ENCODE results near the gene TMEM51. TPM values are rescaled to one million over a fixed set of nuclear protein-coding genes. Genes with fewer than 3 reads are reported as not detected.

TMEM51 gene
- total and polyA plus RNA-seq, 2 donors (not counting 1 experiment from before 2014, with no cell fraction given) = 0.06 to 0.30 TPM

- Histone ChIP-seq H3K4me3 (ENCODE audit: control extremely low read depth in 1 of 5, extremely low read depth in 1 of 5, insufficient read depth in 1 of 5, low read depth in 2 of 5, low read length in 4 of 5) (no peak overlapping the region), H3K27me3 (replicated peaks in 1 of 4; ENCODE audit: control extremely low read depth in 1 of 4, control insufficient read depth in 3 of 4, insufficient read depth in 4 of 4, low read length in 3 of 4) (peaks cover 0 to 19% (median 6%) of the 10 kb centered on the region in 4 experiments), H3K9me3 (ENCODE audit: control extremely low read depth in 1 of 3, control insufficient read depth in 2 of 3, insufficient read depth in 1 of 3, low read length in 2 of 3) (peaks cover 0 to 5% (median 0%) of the 10 kb centered on the region in 3 donors), H3K79me2 (ENCODE audit: control insufficient read depth, insufficient read depth, low read length) (no peaks in the 10 kb centered on the region), H3K9ac (ENCODE audit: low read length) (no peak overlapping the region), H2AFZ (ENCODE audit: insufficient read depth, low read depth, low read length, poor library complexity, severe bottlenecking) (no peak overlapping the region), H4K20me1 (ENCODE audit: control insufficient read depth, insufficient read depth, low read length, poor library complexity, severe bottlenecking) (no peaks in the 10 kb centered on the region), H3K4me1 (ENCODE audit: control insufficient read depth in 2 of 2, insufficient read depth in 2 of 2, low read length in 2 of 2) (no peaks in the 10 kb centered on the region), H3K27ac (ENCODE audit: low read length in 2 of 2) (no peak overlapping the region), H3K36me3 (replicated peaks in 1 of 2; ENCODE audit: control extremely low read depth in 1 of 2, control insufficient read depth in 1 of 2, extremely low read depth in 1 of 2, insufficient read depth in 2 of 2, low read length in 1 of 2) (no peaks in the 10 kb centered on the region), H3K4me2 (replicated peaks; ENCODE audit: low read depth, low read length, poor library complexity, severe bottlenecking) (no peak overlapping the region)
- Mint-ChIP-seq H3K27ac (no peak overlapping the region), H3K4me1 (no peaks in the 10 kb centered on the region), H3K4me3 (no peak overlapping the region), H3K9me3 (ENCODE audit: insufficient read depth) (no peaks in the 10 kb centered on the region), H3K27me3 (peaks cover 30% of the 10 kb centered on the region)
- ATAC-seq (ENCODE audit: low read depth) = no peak
- intact Hi-C loops (cut with micrococcal nuclease) = no loop called here
- 96% methylated on average over 3 of the region's 3 CpGs for WGBS (ENCODE audit: insufficient coverage)
- no peak for TF ChIP-seq CTCF (IDR thresholded peaks at IDR 0.05)
- TF ChIP-seq EZH2 (IDR thresholded peaks at IDR 0.05; ENCODE audit: borderline replicate concordance, insufficient read depth, low read depth, low read length, poor library complexity, severe bottlenecking) = no peak
- DNase-seq = no peak
- ChIA-PET CTCF (interaction anchor here (1.2 kb wide), 1 partner anchor 16 kb away, joined by 3 read pairs; no protein-coding TSS in a partner anchor), POLR2A (no interaction called here)
Measured at GRCh38 chr1:15130607-15131006, 22.9 kb upstream of the TMEM51 start.

GRCh38 chr1:15132965-15133364 is 20.6 kb upstream of the TMEM51 start:
- intact Hi-C loops (cut with micrococcal nuclease) = no loop called here
- Histone ChIP-seq H3K27me3 (replicated peaks in 1 of 4; ENCODE audit: control extremely low read depth in 1 of 4, control insufficient read depth in 3 of 4, insufficient read depth in 4 of 4, low read length in 3 of 4) (peaks cover 0 to 23% (median 5%) of the 10 kb centered on the region in 4 experiments), H3K4me2 (replicated peaks; ENCODE audit: low read depth, low read length, poor library complexity, severe bottlenecking) (no peak overlapping the region), H3K4me3 (ENCODE audit: control extremely low read depth in 1 of 5, extremely low read depth in 1 of 5, insufficient read depth in 1 of 5, low read depth in 2 of 5, low read length in 4 of 5) (no peak overlapping the region), H3K9ac (ENCODE audit: low read length) (no peak overlapping the region), H3K4me1 (ENCODE audit: control insufficient read depth in 2 of 2, insufficient read depth in 2 of 2, low read length in 2 of 2) (no peaks in the 10 kb centered on the region), H3K79me2 (ENCODE audit: control insufficient read depth, insufficient read depth, low read length) (no peaks in the 10 kb centered on the region), H3K27ac (ENCODE audit: low read length in 2 of 2) (no peak overlapping the region), H4K20me1 (ENCODE audit: control insufficient read depth, insufficient read depth, low read length, poor library complexity, severe bottlenecking) (no peaks in the 10 kb centered on the region), H2AFZ (ENCODE audit: insufficient read depth, low read depth, low read length, poor library complexity, severe bottlenecking) (no peak overlapping the region), H3K36me3 (replicated peaks in 1 of 2; ENCODE audit: control extremely low read depth in 1 of 2, control insufficient read depth in 1 of 2, extremely low read depth in 1 of 2, insufficient read depth in 2 of 2, low read length in 1 of 2) (no peaks in the 10 kb centered on the region), H3K9me3 (ENCODE audit: control extremely low read depth in 1 of 3, control insufficient read depth in 2 of 3, insufficient read depth in 1 of 3, low read length in 2 of 3) (peaks cover 0 to 7% (median 0%) of the 10 kb centered on the region in 3 donors)
- Mint-ChIP-seq H3K4me3 (no peak overlapping the region), H3K9me3 (ENCODE audit: insufficient read depth) (no peaks in the 10 kb centered on the region), H3K4me1 (no peaks in the 10 kb centered on the region), H3K27me3 (peaks cover 47% of the 10 kb centered on the region), H3K27ac (no peak overlapping the region)
- ChIA-PET CTCF (no interaction called here), POLR2A (no interaction called here)
- DNase-seq (no peak), ATAC-seq (ENCODE audit: low read depth) (no peak)
- TF ChIP-seq EZH2 (IDR thresholded peaks at IDR 0.05; ENCODE audit: borderline replicate concordance, insufficient read depth, low read depth, low read length, poor library complexity, severe bottlenecking) (no peak), CTCF (IDR thresholded peaks at IDR 0.05) (no peak)
- 63% methylated on average over 1 of the region's 2 CpGs for WGBS (ENCODE audit: insufficient coverage)
